Duodenal mucosa (tissue), 2 donors: ENCODE measurements around the gene BTBD9.

Experiments used
- H3K27ac ChIP-seq: one replicate; pipeline ENCODE4 v1.7.0; 2013; ENCODE audit warnings: low read depth, low read length
- H3K27me3 ChIP-seq, 2 donors: one replicate each; pipeline ENCODE4 v1.7.0; 2013; ENCODE audit warnings: low read length in 2 of 2, control low read depth in 1 of 2; ENCODE audit not compliant: insufficient read depth in 2 of 2, control insufficient read depth in 1 of 2
- H3K36me3 ChIP-seq, 2 donors: one replicate each; pipeline ENCODE4 v1.7.0; 2013; ENCODE audit warnings: low read length in 2 of 2, control low read depth in 1 of 2; ENCODE audit not compliant: insufficient read depth in 2 of 2, control insufficient read depth in 1 of 2
- H3K4me1 ChIP-seq, 2 donors: one replicate each; pipeline ENCODE4 v1.7.0; 2013; ENCODE audit warnings: low read length in 2 of 2, control low read depth in 1 of 2; ENCODE audit not compliant: insufficient read depth in 2 of 2, control insufficient read depth in 1 of 2
- H3K4me3 ChIP-seq, 2 donors: one replicate each; pipeline ENCODE4 v1.7.0; 2013; ENCODE audit warnings: low read length in 2 of 2, low read depth in 1 of 2
- H3K9ac ChIP-seq, 2 donors: one replicate each; pipeline ENCODE4 v1.7.0; 2013; ENCODE audit warnings: low read length in 2 of 2, low read depth in 1 of 2
- H3K9me3 ChIP-seq, 2 donors: one replicate each; pipeline ENCODE4 v1.7.0; 2013; ENCODE audit warnings: low read length in 2 of 2, control low read depth in 1 of 2; ENCODE audit not compliant: control insufficient read depth in 1 of 2

The BTBD9 gene

DNA sequence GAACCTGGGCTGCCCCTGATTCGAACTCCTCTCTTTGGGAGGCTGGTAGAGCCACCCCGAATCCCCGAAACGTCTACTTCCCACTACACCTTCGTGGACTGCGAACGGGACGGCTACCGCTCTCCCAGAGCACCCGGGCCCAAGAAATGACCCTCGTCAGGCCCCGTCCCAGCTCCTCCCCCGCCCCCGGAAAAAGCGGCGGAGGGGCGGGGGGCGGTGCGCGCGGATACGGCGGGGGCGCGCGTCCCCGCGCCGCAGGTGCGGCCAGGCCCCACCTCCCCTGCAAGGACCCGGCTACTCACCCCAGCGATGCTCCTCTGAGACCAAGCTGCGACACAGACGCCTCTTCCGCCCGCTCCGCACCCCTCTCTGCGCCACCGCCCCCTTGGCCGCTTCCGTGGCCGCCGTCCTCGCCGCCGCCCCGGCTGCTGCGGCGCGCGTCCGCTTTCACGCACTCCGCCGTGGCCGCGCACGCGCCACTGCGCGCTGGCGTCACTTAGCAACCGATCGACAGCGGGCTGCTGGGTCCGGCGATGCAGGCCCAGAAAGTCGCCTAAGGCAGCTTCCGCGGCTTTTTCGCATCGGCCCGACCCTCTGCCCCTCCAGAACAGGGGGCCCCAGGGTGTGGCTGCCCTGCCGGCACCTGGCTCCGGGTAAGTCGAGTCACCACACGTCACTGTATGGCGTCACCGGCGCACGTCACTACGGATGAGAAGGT is at the start of gene BTBD9:
BTBD9 (minus strand) TSS at position 432 of the 718 bp plus-strand sequence.
- Histone ChIP-seq H3K9ac (peak within 1 kb of the TSS; percentile 86 to 89), H3K9me3 (no peaks in the 10 kb centered on the region), H3K27ac (peak within 1 kb of the TSS; percentile 89), H3K27me3 (no peaks in the 10 kb centered on the region), H3K36me3 (no peaks in the 10 kb centered on the region), H3K4me3 (peak within 1 kb of the TSS; percentile 98 to 99), H3K4me1 (peaks cover 35 to 46% of the 10 kb centered on the region in 2 donors)

DNA sequence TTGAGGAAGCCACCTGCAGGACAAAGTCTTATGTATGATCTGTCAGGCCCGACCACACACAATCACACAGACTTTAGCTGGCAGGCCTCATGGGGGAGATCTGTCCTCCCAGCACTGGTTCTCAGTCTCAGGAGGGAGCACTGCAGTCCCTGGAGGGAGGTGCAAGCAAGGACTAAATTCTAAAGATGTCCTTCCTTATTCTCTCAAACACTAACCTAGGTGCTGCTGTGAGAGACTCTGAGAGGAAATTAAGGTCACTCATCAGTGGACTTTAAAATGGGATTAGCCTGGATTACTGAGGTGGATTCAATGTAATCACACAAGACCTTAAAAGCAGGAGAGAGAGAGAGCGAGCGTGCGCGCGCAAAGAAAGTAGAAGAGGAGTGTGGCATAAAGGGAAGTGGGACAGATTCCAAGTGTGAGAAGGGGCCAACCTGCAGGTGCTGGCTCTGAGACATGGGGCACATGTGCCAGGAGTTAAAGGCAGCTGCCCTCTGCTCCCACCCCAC is 48.9 kb upstream of the BTBD9 start:
- peaks cover 10 to 15% of the 10 kb centered on the region in 2 donors for H3K4me1 ChIP-seq
- H3K9ac ChIP-seq: no peak overlapping the region

DNA sequence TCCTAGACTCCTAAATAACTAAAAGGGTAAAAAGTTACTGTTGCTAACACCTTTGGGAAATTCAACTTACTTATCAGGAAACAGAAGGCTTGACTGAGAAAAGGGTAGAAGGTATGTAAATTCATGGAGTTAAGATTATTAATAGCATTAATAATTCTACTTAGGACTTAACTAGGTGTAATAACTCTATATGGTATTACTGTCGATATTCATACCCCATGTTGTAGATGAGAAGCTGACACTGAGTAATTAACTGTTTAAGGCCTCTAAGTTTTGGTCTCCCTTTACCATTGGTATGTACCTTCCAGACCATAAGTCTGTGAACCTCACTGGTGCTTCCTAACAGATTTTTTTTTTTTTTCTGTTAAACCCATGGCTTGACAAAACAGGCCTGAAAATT is 47.8 kb upstream of the BTBD9 start:
- H3K27me3 ChIP-seq: no peaks in the 10 kb centered on the region
- H3K36me3 ChIP-seq: peaks cover 0 to 6% of the 10 kb centered on the region in 2 donors
- H3K9me3 ChIP-seq: no peaks in the 10 kb centered on the region
- H3K4me3 ChIP-seq: no peak overlapping the region
- H3K9ac ChIP-seq: no peak overlapping the region
- peaks cover 10 to 15% of the 10 kb centered on the region in 2 donors for H3K4me1 ChIP-seq
- H3K27ac ChIP-seq: no peak overlapping the region

More for the DNA sequence above, 48.9 kb upstream of the BTBD9 start:
- Histone ChIP-seq H3K27ac (no peak overlapping the region), H3K36me3 (no peaks in the 10 kb centered on the region), H3K4me3 (peak overlapping the region in 1 of 2 donors; percentile 28), H3K27me3 (no peaks in the 10 kb centered on the region), H3K9me3 (no peaks in the 10 kb centered on the region)

DNA sequence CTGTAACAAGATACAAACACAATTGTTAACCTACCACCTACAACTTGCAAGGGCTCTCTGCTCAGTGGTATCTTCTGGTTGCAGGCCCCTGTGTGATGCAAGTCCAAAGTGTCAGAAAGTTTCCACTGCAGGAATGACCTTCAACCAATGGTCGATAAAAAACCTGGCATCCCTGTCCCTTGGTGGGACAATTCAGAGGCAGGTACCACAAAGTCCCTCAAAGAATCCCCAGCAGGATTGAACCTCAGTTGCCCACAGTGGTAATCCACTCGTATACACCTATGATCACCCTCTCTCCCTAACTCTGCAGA is 47.3 kb upstream of the BTBD9 start:
- Histone ChIP-seq H3K36me3 (peaks cover 0 to 6% of the 10 kb centered on the region in 2 donors), H3K27ac (no peak overlapping the region), H3K9me3 (no peaks in the 10 kb centered on the region), H3K4me1 (peaks cover 10 to 15% of the 10 kb centered on the region in 2 donors), H3K9ac (no peak overlapping the region), H3K27me3 (no peaks in the 10 kb centered on the region), H3K4me3 (no peak overlapping the region)

DNA sequence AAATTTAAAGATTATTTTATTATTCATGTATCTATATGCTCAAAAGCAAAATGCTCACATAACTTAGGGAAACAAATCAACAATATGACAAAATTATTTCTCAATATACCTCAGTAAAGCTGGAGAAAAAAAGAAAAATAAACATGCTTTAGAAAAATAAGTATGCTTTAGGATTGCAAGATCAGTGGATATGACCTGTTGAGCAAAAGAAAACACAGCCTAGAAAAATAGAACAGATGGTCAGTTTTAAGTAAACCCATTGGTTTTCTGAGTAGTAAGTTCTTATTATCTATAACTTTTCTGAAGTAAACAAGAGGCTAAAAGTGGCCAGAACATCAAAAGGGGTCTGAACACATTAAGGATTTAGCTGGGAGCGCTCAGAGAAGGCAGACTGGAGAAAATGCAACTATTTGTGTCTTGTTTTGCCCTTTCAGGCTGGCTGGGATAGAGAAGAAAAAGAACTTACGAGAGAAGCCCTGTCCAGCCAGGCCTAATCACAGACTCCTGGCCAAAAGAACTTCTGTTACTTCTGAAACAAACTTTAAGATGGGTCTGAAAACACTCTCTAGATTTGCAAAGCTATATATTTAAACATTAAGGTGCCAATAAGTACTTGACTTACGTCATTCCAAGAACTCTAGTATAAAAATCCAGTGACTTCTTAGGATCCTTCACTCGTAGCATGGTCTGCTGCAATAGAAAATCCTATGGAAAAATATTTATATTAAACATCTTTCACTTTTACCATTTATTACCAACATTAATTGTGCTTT is 46.7 kb upstream of the BTBD9 start:
- H3K36me3 ChIP-seq: peaks cover 5 to 12% of the 10 kb centered on the region in 2 donors
- no peaks in the 10 kb centered on the region for H3K9me3 ChIP-seq
- peaks cover 10 to 15% of the 10 kb centered on the region in 2 donors for H3K4me1 ChIP-seq
- H3K27ac ChIP-seq: no peak overlapping the region
- H3K4me3 ChIP-seq: no peak overlapping the region
- no peak overlapping the region for H3K9ac ChIP-seq
- H3K27me3 ChIP-seq: no peaks in the 10 kb centered on the region

DNA sequence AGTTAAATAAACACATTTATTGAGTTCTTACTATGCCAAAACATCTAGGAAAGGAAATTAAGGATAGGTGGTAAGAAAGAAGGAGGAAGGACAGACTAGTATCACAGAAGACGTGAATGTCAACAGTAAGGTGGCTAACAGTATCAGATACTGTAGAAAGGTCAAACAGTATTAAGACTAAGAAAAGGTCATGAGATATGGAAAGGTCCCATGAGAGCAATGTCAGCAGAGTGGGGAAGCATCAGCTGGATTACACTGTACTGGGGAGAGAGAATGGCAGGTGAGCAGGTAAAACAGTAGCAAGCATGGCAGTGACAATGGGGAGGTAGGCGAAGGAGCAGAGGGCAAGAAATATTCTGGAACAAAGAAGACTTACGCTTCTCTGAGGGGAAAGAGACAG is 45.2 kb upstream of the BTBD9 start:
- H3K9me3 ChIP-seq: no peaks in the 10 kb centered on the region
- H3K9ac ChIP-seq: no peak overlapping the region
- no peak overlapping the region for H3K27ac ChIP-seq
- H3K4me1 ChIP-seq: peaks cover 10 to 15% of the 10 kb centered on the region in 2 donors
- H3K4me3 ChIP-seq: no peak overlapping the region
- H3K36me3 ChIP-seq: peaks cover 6 to 12% of the 10 kb centered on the region in 2 donors
- H3K27me3 ChIP-seq: no peaks in the 10 kb centered on the region

DNA sequence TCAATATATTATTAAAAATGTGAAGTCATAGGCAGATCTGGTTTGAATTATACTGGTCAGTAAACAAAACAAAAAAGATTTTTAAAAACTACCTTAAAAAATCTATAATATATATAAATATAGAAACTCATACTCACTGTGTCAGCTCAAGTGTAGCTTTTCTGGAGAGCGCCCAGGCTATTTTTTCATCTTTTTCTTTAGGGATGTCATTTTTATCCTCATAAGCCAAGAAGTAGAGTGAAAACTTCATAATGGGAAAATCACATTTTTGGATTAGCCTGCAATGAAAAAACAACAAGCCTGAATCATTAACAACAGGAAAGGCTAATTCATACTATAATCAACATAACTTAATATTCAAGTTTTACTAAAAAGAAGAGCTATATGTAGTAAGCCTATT is 44.5 kb upstream of the BTBD9 start:
- Histone ChIP-seq H3K9ac (no peak overlapping the region), H3K4me3 (no peak overlapping the region), H3K27ac (no peak overlapping the region), H3K4me1 (peaks cover 10 to 15% of the 10 kb centered on the region in 2 donors), H3K27me3 (no peaks in the 10 kb centered on the region), H3K9me3 (no peaks in the 10 kb centered on the region), H3K36me3 (peaks cover 6 to 12% of the 10 kb centered on the region in 2 donors)

DNA sequence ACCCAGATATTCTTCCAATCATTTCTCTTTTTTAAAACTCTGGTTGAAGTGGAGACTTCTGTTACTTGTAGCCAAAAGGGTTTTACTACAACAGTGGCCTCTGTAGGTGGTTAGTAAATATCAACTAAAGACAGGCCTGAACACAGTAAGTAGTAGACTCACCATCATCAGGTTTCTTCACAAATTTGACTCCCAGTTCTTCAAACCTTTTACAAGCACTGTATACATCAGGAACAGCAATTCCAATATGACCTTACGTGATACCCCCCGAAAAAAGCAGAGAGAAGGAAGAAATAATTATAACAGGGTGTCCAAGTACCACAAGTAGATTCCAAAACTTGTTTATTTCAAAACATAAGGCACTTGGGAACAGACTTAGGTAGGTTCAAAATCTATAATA is 42.1 kb upstream of the BTBD9 start:
- peaks cover 6 to 15% of the 10 kb centered on the region in 2 donors for H3K36me3 ChIP-seq
- no peak overlapping the region for H3K27ac ChIP-seq
- H3K4me3 ChIP-seq: no peak overlapping the region
- H3K27me3 ChIP-seq: no peaks in the 10 kb centered on the region
- H3K9ac ChIP-seq: no peak overlapping the region
- no peaks in the 10 kb centered on the region for H3K9me3 ChIP-seq
- H3K4me1 ChIP-seq: no peaks in the 10 kb centered on the region

DNA sequence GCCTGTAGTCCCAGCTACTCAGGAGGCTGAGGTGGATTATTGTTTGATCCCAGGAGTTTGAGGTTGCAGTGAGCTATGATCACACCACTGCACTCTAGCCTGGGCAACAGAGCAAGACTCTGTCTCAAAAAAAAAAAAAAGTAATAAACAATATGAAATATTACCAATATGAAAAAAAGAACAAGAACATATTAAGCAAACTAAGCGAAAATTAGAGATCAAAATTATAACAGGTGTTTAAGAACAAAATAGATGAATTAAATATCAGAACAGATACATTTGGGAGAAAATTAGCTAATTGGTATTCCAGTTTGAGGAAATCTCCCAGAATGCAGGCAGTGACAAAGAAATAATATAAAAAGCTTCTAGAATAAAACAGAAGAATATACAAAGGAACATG is 39.9 kb upstream of the BTBD9 start:
- Histone ChIP-seq H3K9ac (no peak overlapping the region), H3K27me3 (no peaks in the 10 kb centered on the region), H3K4me1 (no peaks in the 10 kb centered on the region), H3K4me3 (no peak overlapping the region), H3K27ac (no peak overlapping the region), H3K9me3 (no peaks in the 10 kb centered on the region), H3K36me3 (peaks cover 6 to 30% of the 10 kb centered on the region in 2 donors)

DNA sequence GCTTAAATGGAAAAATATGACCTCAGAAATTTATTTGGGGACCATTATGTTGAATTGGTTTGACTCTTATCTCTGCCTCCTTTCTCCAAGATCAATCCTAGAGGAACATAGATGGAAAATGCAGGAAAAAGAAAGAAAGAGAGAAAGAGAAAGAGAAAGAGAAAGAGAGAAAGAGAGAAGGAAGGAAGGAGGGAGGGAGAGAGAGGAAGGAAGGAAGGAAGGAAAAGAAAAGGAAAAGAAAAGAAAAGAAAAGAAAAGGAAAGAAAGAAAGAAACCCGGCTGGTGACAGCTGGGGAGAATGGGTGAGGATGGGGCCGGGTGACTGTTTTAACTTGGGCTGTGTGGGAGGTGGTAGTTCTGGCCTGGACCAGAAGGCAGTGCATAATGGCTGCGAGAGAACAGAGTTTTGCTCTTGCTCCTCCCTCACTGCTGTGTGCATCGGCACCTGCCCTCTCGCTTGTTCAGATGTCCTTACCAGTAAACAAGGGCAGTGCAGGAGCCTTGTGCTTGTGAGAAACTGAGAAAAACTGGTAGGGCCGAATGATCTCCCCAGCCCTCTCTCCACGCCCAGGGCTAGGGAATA is 38.5 kb upstream of the BTBD9 start:
- Histone ChIP-seq H3K4me3 (no peak overlapping the region), H3K36me3 (peaks cover 6 to 31% of the 10 kb centered on the region in 2 donors), H3K4me1 (no peaks in the 10 kb centered on the region), H3K9me3 (no peaks in the 10 kb centered on the region), H3K27me3 (no peaks in the 10 kb centered on the region), H3K9ac (no peak overlapping the region), H3K27ac (no peak overlapping the region)
